Tibial nerve (tissue), 4 donors: Measurements from ENCODE around the gene RNASE1. TPM values are rescaled to one million over a fixed set of nuclear protein-coding genes. Genes with fewer than 3 reads are reported as not detected.
"Not testable (repeated sequence)": the region's sequence is repeated elsewhere in the genome, so short reads cannot be mapped to it uniquely, and the experiment has no call there.

Experiments
- DNase-seq, 2 donors: peaks; one replicate each; pipeline ENCODE4 v3.0.0-alpha.2; 2019; ENCODE audit warnings: low spot score in 2 of 2
- H3K27ac ChIP-seq, 4 donors: fragments of 200-600 bp; sonication (generic) in 3 of 4; one replicate each; pipeline ENCODE4 v1.5.1; 2017 to 2019; ENCODE audit warnings: mild to moderate bottlenecking in 1 of 4
- H3K27me3 ChIP-seq, 2 donors: fragments of 200-600 bp; sonication (generic) in 1 of 2; one replicate each; pipeline versions ENCODE4 v1.5.1 to v1.6.0; 2017 to 2019
- H3K36me3 ChIP-seq, 3 donors: fragments of 200-600 bp; sonication (generic); one replicate each; pipeline ENCODE4 v1.5.1; 2018 to 2019
- H3K4me1 ChIP-seq, 4 donors: fragments of 200-600 bp; sonication (generic) in 3 of 4; one replicate each; pipeline ENCODE4 v1.5.1; 2017 to 2019
- H3K4me3 ChIP-seq, 4 donors: fragments of 200-600 bp; sonication (generic) in 3 of 4; one replicate each; pipeline ENCODE4 v1.5.1; 2017 to 2019; ENCODE audit warnings: mild to moderate bottlenecking in 1 of 4, moderate library complexity in 1 of 4
- H3K9me3 ChIP-seq, 4 donors: fragments of 200-600 bp; sonication (generic) in 3 of 4; one replicate each; pipeline ENCODE4 v1.5.1; 2017 to 2019
- CTCF ChIP-seq, 5 experiments: fragments of 200-600 bp in 3 of 5; fragments of 450-650 bp in 2 of 5; sonication (generic) in 3 of 5; IDR thresholded peaks; one replicate each; pipeline ENCODE4 v1.5.1; 2016 to 2019; ENCODE audit warnings: antibody characterized with exemption in 5 of 5, mild to moderate bottlenecking in 3 of 5, moderate library complexity in 2 of 5
- EP300 ChIP-seq, 2 donors: sonication (generic); formaldehyde crosslinking; IDR thresholded peaks; one replicate each; pipeline ENCODE4 v1.6.1; 2017; ENCODE audit warnings: antibody characterized with exemption in 2 of 2, mild to moderate bottlenecking in 1 of 2
- POLR2A ChIP-seq, 2 donors: fragments of 450-650 bp; IDR thresholded peaks; one replicate each; pipeline ENCODE4 v1.6.1; 2017; ENCODE audit warnings: antibody characterized with exemption in 2 of 2, mild to moderate bottlenecking in 2 of 2, moderate library complexity in 2 of 2
- WGBS, 2 donors: methylation state at CpG; one replicate each; pipeline ENCODE4 v1.1.5; 2018; 5-methylcytosine and 5-hydroxymethylcytosine counted together
- total RNA-seq, 4 donors: library from RNA; depleted of rRNA; stranded (reverse); fragments of >200 nt; gene quantifications; one replicate each; pipeline ENCODE4 v1.1.0, GENCODE V29; 2016

The RNASE1 gene
- total RNA-seq, 4 donors from 2014 or later: 245 to 430 (median 379) TPM

- TF ChIP-seq POLR2A (IDR thresholded peaks at IDR 0.05) (no peak), EP300 (IDR thresholded peaks at IDR 0.05) (no peak), CTCF (IDR thresholded peaks at IDR 0.05) (no peak)
- Histone ChIP-seq H3K27me3 (no peaks in the 10 kb centered on the region), H3K27ac (no peak overlapping the region), H3K4me1 (no peaks in the 10 kb centered on the region), H3K9me3 (no peaks in the 10 kb centered on the region), H3K36me3 (no peaks in the 10 kb centered on the region), H3K4me3 (no peak overlapping the region)
- WGBS, 2 donors: 72 to 74% methylated on average over 3 of the region's 3 CpGs
- DNase-seq: no peak
Observed at GRCh38 chr14:20772650-20773049, 30.0 kb downstream of the RNASE1 start.

GRCh38 chr14:20769421-20769820 is 33.2 kb downstream of the RNASE1 start:
- 59 to 66% methylated on average over 3 of the region's 3 CpGs for WGBS, 2 donors
- no peaks in the 10 kb centered on the region for H3K27me3 ChIP-seq
- no peak for TF ChIP-seq EP300 (IDR thresholded peaks at IDR 0.05)
- no peak for TF ChIP-seq CTCF (IDR thresholded peaks at IDR 0.05)
- TF ChIP-seq POLR2A (IDR thresholded peaks at IDR 0.05): no peak
- no peak overlapping the region for H3K4me3 ChIP-seq
- no peak for DNase-seq
- no peaks in the 10 kb centered on the region for H3K36me3 ChIP-seq
- no peaks in the 10 kb centered on the region for H3K4me1 ChIP-seq
- H3K9me3 ChIP-seq: no peaks in the 10 kb centered on the region
- no peak overlapping the region for H3K27ac ChIP-seq

GRCh38 chr14:20768593-20768892 is 34.1 kb downstream of the RNASE1 start:
- Histone ChIP-seq H3K9me3 (no peaks in the 10 kb centered on the region), H3K4me3 (no peak overlapping the region), H3K36me3 (no peaks in the 10 kb centered on the region), H3K4me1 (no peaks in the 10 kb centered on the region), H3K27me3 (no peaks in the 10 kb centered on the region), H3K27ac (no peak overlapping the region)
- no peak for TF ChIP-seq EP300 (IDR thresholded peaks at IDR 0.05)
- no peak for TF ChIP-seq CTCF (IDR thresholded peaks at IDR 0.05)
- no peak for TF ChIP-seq POLR2A (IDR thresholded peaks at IDR 0.05)
- 81 to 89% methylated on average over 3 of the region's 3 CpGs for WGBS, 2 donors
- no peak for DNase-seq

- DNase-seq: no peak
- TF ChIP-seq POLR2A (IDR thresholded peaks at IDR 0.05) (no peak), CTCF (IDR thresholded peaks at IDR 0.05) (no peak), EP300 (IDR thresholded peaks at IDR 0.05) (no peak)
- no peak overlapping the region for H3K4me3 ChIP-seq
Observed at GRCh38 chr14:20760950-20761349, 41.7 kb downstream of the RNASE1 start.

GRCh38 chr14:20759465-20759864 is 43.2 kb downstream of the RNASE1 start:
- WGBS, 2 donors: 88 to 90% methylated on average over 5 of the region's 5 CpGs
- H3K36me3 ChIP-seq, DNase-seq, H3K27ac ChIP-seq, H3K27me3 ChIP-seq, H3K9me3 ChIP-seq, H3K4me3 ChIP-seq, H3K4me1 ChIP-seq: not testable (repeated sequence)

More at GRCh38 chr14:20760950-20761349, 41.7 kb downstream of the RNASE1 start:
- Histone ChIP-seq H3K4me1 (no peaks in the 10 kb centered on the region), H3K27me3 (no peaks in the 10 kb centered on the region), H3K27ac (no peak overlapping the region), H3K36me3 (no peaks in the 10 kb centered on the region), H3K9me3 (no peaks in the 10 kb centered on the region)

GRCh38 chr14:20757965-20758364 is 44.7 kb downstream of the RNASE1 start:
- no peaks in the 10 kb centered on the region for H3K36me3 ChIP-seq
- WGBS, 2 donors: 57 to 68% methylated on average over 4 of the region's 4 CpGs
- H3K9me3 ChIP-seq: peaks cover 0 to 3% (median 0%) of the 10 kb centered on the region in 4 donors
- no peak overlapping the region for H3K27ac ChIP-seq
- DNase-seq: peak in 1 of 2 donors; percentile 15
- no peaks in the 10 kb centered on the region for H3K27me3 ChIP-seq
- TF ChIP-seq CTCF (IDR thresholded peaks at IDR 0.05) (peak in 1 of 5 experiments; percentile 27), POLR2A (IDR thresholded peaks at IDR 0.05) (no peak)
- no peaks in the 10 kb centered on the region for H3K4me1 ChIP-seq
- no peak overlapping the region for H3K4me3 ChIP-seq
